A673 (cell line): ENCODE results near the gene TBCD. TPM values are rescaled to one million over a fixed set of nuclear protein-coding genes. Genes with fewer than 3 reads are reported as not detected.

Source experiments
- BruUV-seq: library from RNA; stranded (reverse); fragments of 400-500 nt; replicated peaks from 2 replicates; lab custom pipeline; 2021; lab: Mats Ljungman, UMichigan
- CTCF ChIA-PET: fragments of 300-600 bp; sonication (Branson Sonifier 250); formaldehyde crosslinking; loops from one replicate; lab custom pipeline; 2022; ENCODE audit warnings: antibody characterized with exemption; lab: Charles Lee
- POLR2A ChIA-PET: fragments of 300-600 bp; sonication (Branson Sonifier 250); formaldehyde crosslinking; loops from one replicate; lab custom pipeline; 2022; ENCODE audit warnings: antibody characterized with exemption; ENCODE audit not compliant: low non-redundant PET; lab: Charles Lee
- DNase-seq: peaks from one replicate; pipeline ENCODE4 v3.0.0-alpha.2; 2015; ENCODE audit warnings: low spot score
- H3K27ac ChIP-seq: fragments of 200-600 bp; sonication (generic); 2 replicates; pipeline ENCODE4 v1.5.1; 2016; ENCODE audit warnings: mixed run types, low read depth, mild to moderate bottlenecking, mixed read lengths, antibody characterized with exemption, low read length; ENCODE audit not compliant: poor library complexity, severe bottlenecking
- H3K27me3 ChIP-seq: fragments of 200-600 bp; sonication (generic); replicated peaks from 2 replicates; pipeline ENCODE4 v1.6.1; 2017; ENCODE audit warnings: mixed run types, low read depth, mild to moderate bottlenecking, mixed read lengths, antibody characterized with exemption, low read length; ENCODE audit not compliant: insufficient read depth, poor library complexity
- H3K36me3 ChIP-seq: fragments of 200-600 bp; sonication (generic); 2 replicates; pipeline ENCODE4 v1.6.1; 2016; ENCODE audit warnings: mixed run types, mild to moderate bottlenecking, mixed read lengths, antibody characterized with exemption, low read length; ENCODE audit not compliant: insufficient read depth, poor library complexity, severe bottlenecking
- H3K4me1 ChIP-seq: fragments of 200-600 bp; sonication (generic); 2 replicates; pipeline ENCODE4 v1.6.1; 2017; ENCODE audit warnings: mixed run types, mild to moderate bottlenecking, mixed read lengths, antibody characterized with exemption, low read length; ENCODE audit not compliant: insufficient read depth, poor library complexity, severe bottlenecking
- H3K4me3 ChIP-seq: fragments of 200-600 bp; sonication (generic); 2 replicates; pipeline ENCODE4 v1.5.1; 2016; ENCODE audit warnings: low read depth, mixed run types, mild to moderate bottlenecking, mixed read lengths, low read length; ENCODE audit not compliant: poor library complexity, severe bottlenecking
- H3K9me3 ChIP-seq: fragments of 200-600 bp; sonication (generic); 2 replicates; pipeline ENCODE4 v1.6.1; 2016; ENCODE audit warnings: mixed run types, low read depth, mild to moderate bottlenecking, mixed read lengths, antibody characterized with exemption, low read length; ENCODE audit not compliant: poor library complexity, severe bottlenecking
- EZH2 ChIP-seq: fragments of 200-600 bp; sonication (generic); IDR thresholded peaks from 2 replicates; pipeline ENCODE4 v1.6.1; 2017; ENCODE audit warnings: borderline replicate concordance, low read depth, mild to moderate bottlenecking, mixed read lengths, antibody characterized with exemption, low read length; ENCODE audit not compliant: poor library complexity, severe bottlenecking
- intact Hi-C: fragments of 100-400 bp; cut with micrococcal nuclease; formaldehyde crosslinking; loops from one replicate; pipeline ENCODE4 v1.10.0; 2022; ENCODE audit not compliant: unreplicated experiment
- total RNA-seq: library from RNA; stranded (reverse); gene quantifications from 2 replicates; pipeline ENCODE4 v1.2.3, GENCODE V29; 2021
- TF ChIP-seq, protein P1 (sequence below): fragments of 300-800, 200-600 bp; sonication (generic); conservative IDR thresholded peaks from 2 replicates; pipeline ENCODE4 v1.5.1; 2017; ENCODE audit warnings: low read depth, mild to moderate bottlenecking, antibody characterized with exemption, low read length, moderate library complexity, mixed read lengths

TBCD gene
- total RNA-seq, 1 experiment from 2014 or later = 113 TPM

DNA sequence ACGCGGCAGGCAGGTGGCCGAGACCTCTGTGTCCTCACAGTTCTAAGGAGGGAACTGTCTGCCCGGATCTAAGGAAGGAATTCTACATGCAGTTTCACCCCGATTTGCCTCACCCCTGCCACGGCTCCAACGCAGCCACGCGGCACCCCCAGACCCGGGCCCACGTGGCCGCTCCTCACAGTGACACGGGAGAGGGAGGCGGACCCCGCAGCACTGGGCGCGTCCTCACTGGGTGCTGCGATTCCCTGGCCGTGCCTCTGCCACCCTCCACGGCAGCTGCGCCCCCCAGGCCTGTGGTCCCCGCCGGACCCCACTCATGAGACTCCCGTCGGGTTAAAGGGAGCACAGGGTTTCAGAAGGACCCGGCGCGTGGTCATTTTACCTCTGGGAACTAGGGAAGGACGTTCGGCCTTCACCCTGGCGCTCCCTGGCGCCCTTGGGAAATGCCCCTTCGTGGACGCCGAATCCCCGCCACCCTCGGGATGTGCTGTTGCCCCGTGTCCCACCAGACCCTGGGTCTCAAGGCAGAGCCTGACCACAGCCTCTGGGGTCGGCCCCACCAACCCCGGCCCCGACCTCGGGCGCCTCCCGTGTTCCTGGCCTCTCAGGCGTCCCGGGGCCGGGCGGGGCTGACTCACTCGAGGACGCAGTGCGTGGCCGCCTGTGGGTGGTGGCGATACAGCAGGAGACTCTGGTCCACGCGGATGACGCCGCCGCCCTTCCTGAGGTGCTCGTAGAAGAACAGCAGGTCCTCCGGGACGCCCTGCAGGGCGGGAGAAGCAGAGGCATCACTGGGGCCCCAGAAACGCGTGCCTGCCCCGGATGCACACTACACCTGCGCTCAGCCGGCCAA, 208.8 kb downstream of the TBCD start:
- DNase-seq = no peak
- ChIA-PET CTCF (no interaction called here), POLR2A (no interaction called here)
- no peak overlapping the region for H3K27ac ChIP-seq
- BruUV-seq = no TSS peak
- no peaks in the 10 kb centered on the region for H3K9me3 ChIP-seq
- H3K4me1 ChIP-seq = no peaks in the 10 kb centered on the region
- no peaks in the 10 kb centered on the region for H3K36me3 ChIP-seq
- H3K27me3 ChIP-seq = no peaks in the 10 kb centered on the region
- no peak overlapping the region for H3K4me3 ChIP-seq
- intact Hi-C loops = loop anchor here (5.0 kb wide), 1 partner anchor 178 kb away; no protein-coding TSS in a partner anchor
- TF ChIP-seq, protein P1, sequence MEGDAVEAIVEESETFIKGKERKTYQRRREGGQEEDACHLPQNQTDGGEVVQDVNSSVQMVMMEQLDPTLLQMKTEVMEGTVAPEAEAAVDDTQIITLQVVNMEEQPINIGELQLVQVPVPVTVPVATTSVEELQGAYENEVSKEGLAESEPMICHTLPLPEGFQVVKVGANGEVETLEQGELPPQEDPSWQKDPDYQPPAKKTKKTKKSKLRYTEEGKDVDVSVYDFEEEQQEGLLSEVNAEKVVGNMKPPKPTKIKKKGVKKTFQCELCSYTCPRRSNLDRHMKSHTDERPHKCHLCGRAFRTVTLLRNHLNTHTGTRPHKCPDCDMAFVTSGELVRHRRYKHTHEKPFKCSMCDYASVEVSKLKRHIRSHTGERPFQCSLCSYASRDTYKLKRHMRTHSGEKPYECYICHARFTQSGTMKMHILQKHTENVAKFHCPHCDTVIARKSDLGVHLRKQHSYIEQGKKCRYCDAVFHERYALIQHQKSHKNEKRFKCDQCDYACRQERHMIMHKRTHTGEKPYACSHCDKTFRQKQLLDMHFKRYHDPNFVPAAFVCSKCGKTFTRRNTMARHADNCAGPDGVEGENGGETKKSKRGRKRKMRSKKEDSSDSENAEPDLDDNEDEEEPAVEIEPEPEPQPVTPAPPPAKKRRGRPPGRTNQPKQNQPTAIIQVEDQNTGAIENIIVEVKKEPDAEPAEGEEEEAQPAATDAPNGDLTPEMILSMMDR = no peak
- no peak for TF ChIP-seq EZH2

DNA sequence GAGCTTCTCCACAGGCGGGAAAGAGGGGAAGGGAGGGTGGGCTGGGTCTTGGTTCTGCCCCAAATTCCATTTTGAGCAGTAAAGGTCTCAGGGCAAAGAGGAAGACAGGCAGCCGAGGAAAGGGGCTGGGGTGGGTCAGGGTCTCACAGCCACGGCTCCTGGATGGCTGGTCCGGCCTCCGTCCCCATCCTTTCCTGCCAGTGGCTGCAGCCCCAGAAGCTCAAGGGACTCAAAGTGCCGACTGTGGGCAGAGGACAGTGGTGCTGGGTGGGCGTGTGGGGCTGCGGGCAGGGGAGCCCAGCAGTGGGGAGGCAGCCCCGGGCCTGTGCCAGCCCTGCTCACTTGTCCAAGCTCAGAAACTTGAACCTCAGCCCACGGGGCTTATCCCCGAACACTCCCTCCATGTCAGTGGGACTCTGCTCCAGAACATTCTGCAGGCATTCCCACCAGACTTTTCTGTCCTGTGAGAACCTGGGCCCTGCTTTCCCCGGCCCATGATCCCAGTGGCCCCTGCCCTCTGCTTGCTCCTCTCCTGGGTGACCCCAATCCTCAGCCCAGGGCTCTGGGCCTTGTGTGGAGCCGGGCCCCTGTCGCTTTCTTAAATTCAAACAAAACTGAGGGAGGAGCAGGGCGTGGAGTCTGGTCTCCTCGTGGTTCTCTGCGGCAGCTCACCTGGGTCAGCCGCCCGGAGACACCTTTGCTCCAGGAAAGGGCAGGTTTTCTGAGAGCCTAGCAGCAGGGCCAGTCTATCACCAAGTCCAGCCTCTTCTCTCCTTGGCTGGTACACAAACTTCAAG, 209.7 kb downstream of the TBCD start:
- Histone ChIP-seq H3K4me3 (no peak overlapping the region), H3K36me3 (no peaks in the 10 kb centered on the region), H3K27me3 (no peaks in the 10 kb centered on the region), H3K27ac (no peak overlapping the region), H3K9me3 (no peaks in the 10 kb centered on the region), H3K4me1 (no peaks in the 10 kb centered on the region)
- CTCF ChIA-PET = no interaction called here
- no TSS peak for BruUV-seq
- TF ChIP-seq, protein P1 = no peak
- no peak for TF ChIP-seq EZH2
- DNase-seq = no peak
- intact Hi-C loops = loop anchor here (5.0 kb wide), 1 partner anchor 179 kb away; no protein-coding TSS in a partner anchor
- POLR2A ChIA-PET = no interaction called here

DNA sequence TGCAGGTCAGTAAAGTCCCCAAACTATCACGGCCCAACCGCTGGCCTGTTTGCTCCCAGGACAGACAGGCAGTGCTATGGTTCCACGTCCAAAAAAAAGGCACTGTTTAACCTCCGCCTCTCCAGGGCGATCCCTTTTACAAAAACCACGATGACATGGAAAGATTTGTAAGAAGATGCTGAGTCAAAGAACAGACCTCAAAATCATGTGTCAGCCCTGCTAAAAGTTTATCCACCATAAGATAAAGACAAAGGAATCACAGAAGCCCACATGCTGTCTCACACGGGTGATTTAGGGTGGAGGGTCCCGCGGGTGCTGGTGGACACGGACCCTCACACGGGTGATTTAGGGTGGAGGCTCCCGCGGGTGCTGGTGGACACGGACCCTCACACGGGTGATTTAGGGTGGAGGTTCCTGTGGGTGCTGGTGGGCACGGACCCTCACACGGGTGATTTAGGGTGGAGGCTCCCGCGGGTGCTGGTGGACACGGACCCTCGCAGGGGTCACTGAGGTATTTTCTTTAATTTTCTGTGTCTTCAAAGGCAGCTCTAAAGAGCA, 210.4 kb downstream of the TBCD start:
- Histone ChIP-seq H3K9me3 (no peaks in the 10 kb centered on the region), H3K27me3 (no peaks in the 10 kb centered on the region), H3K4me1 (no peaks in the 10 kb centered on the region), H3K27ac (no peak overlapping the region), H3K36me3 (no peaks in the 10 kb centered on the region), H3K4me3 (no peak overlapping the region)
- ChIA-PET POLR2A (no interaction called here), CTCF (no interaction called here)
- BruUV-seq = no TSS peak
- DNase-seq = no peak
- intact Hi-C loops = loop anchor here (5.0 kb wide), 1 partner anchor 180 kb away; no protein-coding TSS in a partner anchor
- TF ChIP-seq EZH2 = no peak
- TF ChIP-seq, protein P1 = no peak
